ENCODE results near the gene SLC12A2. TPM values are rescaled to one million over a fixed set of nuclear protein-coding genes. Genes with fewer than 3 reads are reported as not detected.

SLC12A2 gene
- total and polyA plus RNA-seq, 9 of the 15 experiments (the other 6 are each of a cell fraction or from before 2014, with no cell fraction given) = 5.1 to 20.3 (median 12.6) TPM

DNA sequence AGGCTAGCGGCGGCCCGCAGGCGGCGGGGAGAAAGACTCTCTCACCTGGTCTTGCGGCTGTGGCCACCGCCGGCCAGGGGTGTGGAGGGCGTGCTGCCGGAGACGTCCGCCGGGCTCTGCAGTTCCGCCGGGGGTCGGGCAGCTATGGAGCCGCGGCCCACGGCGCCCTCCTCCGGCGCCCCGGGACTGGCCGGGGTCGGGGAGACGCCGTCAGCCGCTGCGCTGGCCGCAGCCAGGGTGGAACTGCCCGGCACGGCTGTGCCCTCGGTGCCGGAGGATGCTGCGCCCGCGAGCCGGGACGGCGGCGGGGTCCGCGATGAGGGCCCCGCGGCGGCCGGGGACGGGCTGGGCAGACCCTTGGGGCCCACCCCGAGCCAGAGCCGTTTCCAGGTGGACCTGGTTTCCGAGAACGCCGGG, 253 bp downstream of the SLC12A2 start (continued):
- TF ChIP-seq, protein P1, sequence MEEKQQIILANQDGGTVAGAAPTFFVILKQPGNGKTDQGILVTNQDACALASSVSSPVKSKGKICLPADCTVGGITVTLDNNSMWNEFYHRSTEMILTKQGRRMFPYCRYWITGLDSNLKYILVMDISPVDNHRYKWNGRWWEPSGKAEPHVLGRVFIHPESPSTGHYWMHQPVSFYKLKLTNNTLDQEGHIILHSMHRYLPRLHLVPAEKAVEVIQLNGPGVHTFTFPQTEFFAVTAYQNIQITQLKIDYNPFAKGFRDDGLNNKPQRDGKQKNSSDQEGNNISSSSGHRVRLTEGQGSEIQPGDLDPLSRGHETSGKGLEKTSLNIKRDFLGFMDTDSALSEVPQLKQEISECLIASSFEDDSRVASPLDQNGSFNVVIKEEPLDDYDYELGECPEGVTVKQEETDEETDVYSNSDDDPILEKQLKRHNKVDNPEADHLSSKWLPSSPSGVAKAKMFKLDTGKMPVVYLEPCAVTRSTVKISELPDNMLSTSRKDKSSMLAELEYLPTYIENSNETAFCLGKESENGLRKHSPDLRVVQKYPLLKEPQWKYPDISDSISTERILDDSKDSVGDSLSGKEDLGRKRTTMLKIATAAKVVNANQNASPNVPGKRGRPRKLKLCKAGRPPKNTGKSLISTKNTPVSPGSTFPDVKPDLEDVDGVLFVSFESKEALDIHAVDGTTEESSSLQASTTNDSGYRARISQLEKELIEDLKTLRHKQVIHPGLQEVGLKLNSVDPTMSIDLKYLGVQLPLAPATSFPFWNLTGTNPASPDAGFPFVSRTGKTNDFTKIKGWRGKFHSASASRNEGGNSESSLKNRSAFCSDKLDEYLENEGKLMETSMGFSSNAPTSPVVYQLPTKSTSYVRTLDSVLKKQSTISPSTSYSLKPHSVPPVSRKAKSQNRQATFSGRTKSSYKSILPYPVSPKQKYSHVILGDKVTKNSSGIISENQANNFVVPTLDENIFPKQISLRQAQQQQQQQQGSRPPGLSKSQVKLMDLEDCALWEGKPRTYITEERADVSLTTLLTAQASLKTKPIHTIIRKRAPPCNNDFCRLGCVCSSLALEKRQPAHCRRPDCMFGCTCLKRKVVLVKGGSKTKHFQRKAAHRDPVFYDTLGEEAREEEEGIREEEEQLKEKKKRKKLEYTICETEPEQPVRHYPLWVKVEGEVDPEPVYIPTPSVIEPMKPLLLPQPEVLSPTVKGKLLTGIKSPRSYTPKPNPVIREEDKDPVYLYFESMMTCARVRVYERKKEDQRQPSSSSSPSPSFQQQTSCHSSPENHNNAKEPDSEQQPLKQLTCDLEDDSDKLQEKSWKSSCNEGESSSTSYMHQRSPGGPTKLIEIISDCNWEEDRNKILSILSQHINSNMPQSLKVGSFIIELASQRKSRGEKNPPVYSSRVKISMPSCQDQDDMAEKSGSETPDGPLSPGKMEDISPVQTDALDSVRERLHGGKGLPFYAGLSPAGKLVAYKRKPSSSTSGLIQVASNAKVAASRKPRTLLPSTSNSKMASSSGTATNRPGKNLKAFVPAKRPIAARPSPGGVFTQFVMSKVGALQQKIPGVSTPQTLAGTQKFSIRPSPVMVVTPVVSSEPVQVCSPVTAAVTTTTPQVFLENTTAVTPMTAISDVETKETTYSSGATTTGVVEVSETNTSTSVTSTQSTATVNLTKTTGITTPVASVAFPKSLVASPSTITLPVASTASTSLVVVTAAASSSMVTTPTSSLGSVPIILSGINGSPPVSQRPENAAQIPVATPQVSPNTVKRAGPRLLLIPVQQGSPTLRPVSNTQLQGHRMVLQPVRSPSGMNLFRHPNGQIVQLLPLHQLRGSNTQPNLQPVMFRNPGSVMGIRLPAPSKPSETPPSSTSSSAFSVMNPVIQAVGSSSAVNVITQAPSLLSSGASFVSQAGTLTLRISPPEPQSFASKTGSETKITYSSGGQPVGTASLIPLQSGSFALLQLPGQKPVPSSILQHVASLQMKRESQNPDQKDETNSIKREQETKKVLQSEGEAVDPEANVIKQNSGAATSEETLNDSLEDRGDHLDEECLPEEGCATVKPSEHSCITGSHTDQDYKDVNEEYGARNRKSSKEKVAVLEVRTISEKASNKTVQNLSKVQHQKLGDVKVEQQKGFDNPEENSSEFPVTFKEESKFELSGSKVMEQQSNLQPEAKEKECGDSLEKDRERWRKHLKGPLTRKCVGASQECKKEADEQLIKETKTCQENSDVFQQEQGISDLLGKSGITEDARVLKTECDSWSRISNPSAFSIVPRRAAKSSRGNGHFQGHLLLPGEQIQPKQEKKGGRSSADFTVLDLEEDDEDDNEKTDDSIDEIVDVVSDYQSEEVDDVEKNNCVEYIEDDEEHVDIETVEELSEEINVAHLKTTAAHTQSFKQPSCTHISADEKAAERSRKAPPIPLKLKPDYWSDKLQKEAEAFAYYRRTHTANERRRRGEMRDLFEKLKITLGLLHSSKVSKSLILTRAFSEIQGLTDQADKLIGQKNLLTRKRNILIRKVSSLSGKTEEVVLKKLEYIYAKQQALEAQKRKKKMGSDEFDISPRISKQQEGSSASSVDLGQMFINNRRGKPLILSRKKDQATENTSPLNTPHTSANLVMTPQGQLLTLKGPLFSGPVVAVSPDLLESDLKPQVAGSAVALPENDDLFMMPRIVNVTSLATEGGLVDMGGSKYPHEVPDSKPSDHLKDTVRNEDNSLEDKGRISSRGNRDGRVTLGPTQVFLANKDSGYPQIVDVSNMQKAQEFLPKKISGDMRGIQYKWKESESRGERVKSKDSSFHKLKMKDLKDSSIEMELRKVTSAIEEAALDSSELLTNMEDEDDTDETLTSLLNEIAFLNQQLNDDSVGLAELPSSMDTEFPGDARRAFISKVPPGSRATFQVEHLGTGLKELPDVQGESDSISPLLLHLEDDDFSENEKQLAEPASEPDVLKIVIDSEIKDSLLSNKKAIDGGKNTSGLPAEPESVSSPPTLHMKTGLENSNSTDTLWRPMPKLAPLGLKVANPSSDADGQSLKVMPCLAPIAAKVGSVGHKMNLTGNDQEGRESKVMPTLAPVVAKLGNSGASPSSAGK (IDR thresholded peaks at IDR 0.05) = no peak
- no peak for TF ChIP-seq PYGO2 (tag; IDR thresholded peaks at IDR 0.05)
- TF ChIP-seq NCOA6 (IDR thresholded peaks at IDR 0.05) = peak; percentile 72
- TF ChIP-seq, protein P2, sequence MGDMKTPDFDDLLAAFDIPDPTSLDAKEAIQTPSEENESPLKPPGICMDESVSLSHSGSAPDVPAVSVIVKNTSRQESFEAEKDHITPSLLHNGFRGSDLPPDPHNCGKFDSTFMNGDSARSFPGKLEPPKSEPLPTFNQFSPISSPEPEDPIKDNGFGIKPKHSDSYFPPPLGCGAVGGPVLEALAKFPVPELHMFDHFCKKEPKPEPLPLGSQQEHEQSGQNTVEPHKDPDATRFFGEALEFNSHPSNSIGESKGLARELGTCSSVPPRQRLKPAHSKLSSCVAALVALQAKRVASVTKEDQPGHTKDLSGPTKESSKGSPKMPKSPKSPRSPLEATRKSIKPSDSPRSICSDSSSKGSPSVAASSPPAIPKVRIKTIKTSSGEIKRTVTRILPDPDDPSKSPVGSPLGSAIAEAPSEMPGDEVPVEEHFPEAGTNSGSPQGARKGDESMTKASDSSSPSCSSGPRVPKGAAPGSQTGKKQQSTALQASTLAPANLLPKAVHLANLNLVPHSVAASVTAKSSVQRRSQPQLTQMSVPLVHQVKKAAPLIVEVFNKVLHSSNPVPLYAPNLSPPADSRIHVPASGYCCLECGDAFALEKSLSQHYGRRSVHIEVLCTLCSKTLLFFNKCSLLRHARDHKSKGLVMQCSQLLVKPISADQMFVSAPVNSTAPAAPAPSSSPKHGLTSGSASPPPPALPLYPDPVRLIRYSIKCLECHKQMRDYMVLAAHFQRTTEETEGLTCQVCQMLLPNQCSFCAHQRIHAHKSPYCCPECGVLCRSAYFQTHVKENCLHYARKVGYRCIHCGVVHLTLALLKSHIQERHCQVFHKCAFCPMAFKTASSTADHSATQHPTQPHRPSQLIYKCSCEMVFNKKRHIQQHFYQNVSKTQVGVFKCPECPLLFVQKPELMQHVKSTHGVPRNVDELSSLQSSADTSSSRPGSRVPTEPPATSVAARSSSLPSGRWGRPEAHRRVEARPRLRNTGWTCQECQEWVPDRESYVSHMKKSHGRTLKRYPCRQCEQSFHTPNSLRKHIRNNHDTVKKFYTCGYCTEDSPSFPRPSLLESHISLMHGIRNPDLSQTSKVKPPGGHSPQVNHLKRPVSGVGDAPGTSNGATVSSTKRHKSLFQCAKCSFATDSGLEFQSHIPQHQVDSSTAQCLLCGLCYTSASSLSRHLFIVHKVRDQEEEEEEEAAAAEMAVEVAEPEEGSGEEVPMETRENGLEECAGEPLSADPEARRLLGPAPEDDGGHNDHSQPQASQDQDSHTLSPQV (IDR thresholded peaks at IDR 0.05) = 0 out of 2 replicates have a peak, but pooled peaks have one; percentile 16
- TF ChIP-seq ZNF408 (CRISPR knock-in tag; IDR thresholded peaks at IDR 0.05; ENCODE audit: low read depth) = no peak
- peak; percentile 39 for TF ChIP-seq RBBP5 (IDR thresholded peaks at IDR 0.05; ENCODE audit: borderline replicate concordance, insufficient read depth, low read length, poor library complexity, severe bottlenecking)
- TF ChIP-seq RFX5 (IDR thresholded peaks at IDR 0.05; ENCODE audit: low read depth, low read length) = no peak
- TF ChIP-seq ZBTB7A (IDR thresholded peaks at IDR 0.05; ENCODE audit: borderline replicate concordance, control insufficient read depth, low read depth, low read length) = peak; percentile 72; the same call in 1 of the 2 replicates
- TF ChIP-seq NFIC (IDR thresholded peaks at IDR 0.05) = peak; percentile 26; the same call in 1 of the 2 replicates
